GM23338 (cell line): ENCODE measurements around the gene EDAR. TPM values are rescaled to one million over a fixed set of nuclear protein-coding genes. Genes with fewer than 3 reads are reported as not detected.

Source experiments
- ATAC-seq: fragments of 200-7000 bp; cut with Tn5 transposase; 3 replicates; pipeline ENCODE4 v1.9.1; 2020
- DNase-seq: peaks from one replicate; pipeline ENCODE4 v3.0.0-alpha.2; 2015; ENCODE audit warnings: low spot score
- H2AFZ ChIP-seq: fragments of 200-600 bp; sonication (generic); 2 replicates; pipeline ENCODE4 v1.8.0; 2016; ENCODE audit warnings: antibody characterized with exemption, mild to moderate bottlenecking, moderate library complexity
- H3F3A ChIP-seq: fragments of 200-600 bp; sonication (generic); replicated peaks from 2 replicates; pipeline ENCODE4 v1.8.0; 2017; ENCODE audit warnings: antibody characterized with exemption, mixed run types, low read depth
- H3K27ac ChIP-seq: fragments of 200-600 bp; sonication (generic); 2 replicates; pipeline ENCODE4 v1.6.1; 2016; ENCODE audit warnings: low read depth
- H3K27me3 ChIP-seq: fragments of 200-600 bp; sonication (generic); 2 replicates; pipeline ENCODE4 v1.8.0; 2016; ENCODE audit warnings: mild to moderate bottlenecking, mixed run types, moderate library complexity; ENCODE audit not compliant: insufficient read depth
- H3K36me3 ChIP-seq: fragments of 200-600 bp; sonication (generic); 2 replicates; pipeline ENCODE4 v1.8.0; 2016; ENCODE audit warnings: mild to moderate bottlenecking; ENCODE audit not compliant: insufficient read depth
- H3K4me1 ChIP-seq: fragments of 200-600 bp; sonication (generic); 2 replicates; pipeline ENCODE4 v1.8.0; 2016; ENCODE audit warnings: mild to moderate bottlenecking, moderate library complexity; ENCODE audit not compliant: insufficient read depth
- H3K4me2 ChIP-seq: fragments of 200-600 bp; sonication (generic); 2 replicates; pipeline ENCODE4 v1.7.1; 2017; ENCODE audit warnings: mixed run types
- H3K4me3 ChIP-seq: fragments of 200-600 bp; sonication (generic); 2 replicates; pipeline ENCODE4 v1.6.1; 2016; ENCODE audit warnings: mixed run types
- H3K79me2 ChIP-seq: fragments of 200-600 bp; sonication (generic); replicated peaks from 2 replicates; pipeline ENCODE4 v1.8.0; 2017; ENCODE audit warnings: mild to moderate bottlenecking; ENCODE audit not compliant: insufficient read depth
- H3K9me2 ChIP-seq: fragments of 200-600 bp; sonication (generic); 2 replicates; pipeline ENCODE4 v1.8.0; 2017; ENCODE audit not compliant: insufficient read depth
- H4K20me1 ChIP-seq: fragments of 200-600 bp; sonication (generic); replicated peaks from 2 replicates; pipeline ENCODE4 v1.8.0; 2017; ENCODE audit warnings: mild to moderate bottlenecking; ENCODE audit not compliant: insufficient read depth
- H3K27ac Mint-ChIP-seq: 2 replicates; pipeline ENCODE4 v1.8.0; 2020; ENCODE audit warnings: inconsistent platforms, mild to moderate bottlenecking, moderate library complexity, mixed read lengths
- H3K27me3 Mint-ChIP-seq: 3 replicates; pipeline ENCODE4 v1.8.0; 2022; ENCODE audit warnings: low read depth, mild to moderate bottlenecking, moderate library complexity, mixed read lengths, inconsistent platforms; ENCODE audit not compliant: insufficient read depth, poor library complexity
- H3K36me3 Mint-ChIP-seq: 3 replicates; pipeline ENCODE4 v1.8.0; 2021; ENCODE audit warnings: low read depth, mild to moderate bottlenecking, inconsistent platforms, moderate library complexity, mixed read lengths
- H3K4me1 Mint-ChIP-seq: 3 replicates; pipeline ENCODE4 v1.8.0; 2020; ENCODE audit warnings: mild to moderate bottlenecking, inconsistent platforms, mixed read lengths
- H3K4me3 Mint-ChIP-seq: 3 replicates; pipeline ENCODE4 v1.8.0; 2021; ENCODE audit warnings: moderate library complexity, mild to moderate bottlenecking, inconsistent platforms, mixed read lengths
- H3K9me3 Mint-ChIP-seq: 3 replicates; pipeline ENCODE4 v1.8.0; 2020; ENCODE audit warnings: moderate library complexity, mild to moderate bottlenecking, inconsistent platforms, mixed read lengths
- CREB1 ChIP-seq: fragments of 250-450 bp; sonication (Bioruptor Pico); IDR thresholded peaks from 2 replicates; pipeline ENCODE4 v1.5.0; 2020; ENCODE audit warnings: low read depth, mild to moderate bottlenecking, moderate library complexity
- CTCF ChIP-seq, 2 experiments: fragments of 200-600 bp in 1 of 2; sonication (generic) in 1 of 2; conservative IDR thresholded peaks; 2 replicates each; pipeline versions ENCODE4 v1.5.1 to v1.6.1; 2016 to 2017; ENCODE audit warnings: antibody characterized with exemption in 2 of 2, low read depth in 2 of 2, mild to moderate bottlenecking in 2 of 2, moderate library complexity in 1 of 2
- ETS1 ChIP-seq: IDR thresholded peaks from 2 replicates; pipeline ENCODE4 v1.6.1; 2016; ENCODE audit warnings: antibody characterized with exemption
- EZH2 ChIP-seq: fragments of 200-600 bp; sonication (generic); IDR thresholded peaks from one replicate; pipeline ENCODE4 v1.8.0; 2017; ENCODE audit warnings: antibody characterized with exemption, mild to moderate bottlenecking, low read depth; ENCODE audit not compliant: unreplicated experiment
- ZNF114 ChIP-seq: fragments of 250-450 bp; sonication (Bioruptor Pico); IDR thresholded peaks from 2 replicates; pipeline ENCODE4 v1.5.0; 2020; ENCODE audit warnings: mild to moderate bottlenecking, moderate library complexity
- ZNF331 ChIP-seq: fragments of 250-450 bp; sonication (Bioruptor Pico); IDR thresholded peaks from 2 replicates; pipeline ENCODE4 v1.5.0; 2020; ENCODE audit warnings: low read depth, mild to moderate bottlenecking, moderate library complexity
- ZNF462 ChIP-seq: fragments of 250-450 bp; sonication (Bioruptor Pico); IDR thresholded peaks from 2 replicates; pipeline ENCODE4 v1.5.0; 2020; ENCODE audit warnings: mild to moderate bottlenecking, moderate library complexity
- polyA plus RNA-seq: library from polyadenylated mRNA; unstranded; fragments of >200 nt; fragmentation: Nextera tagmentation; extraction: Ambion mirVana; gene quantifications from 2 replicates; pipeline ENCODE4 v1.2.1, GENCODE V29; 2016
- total RNA-seq: library from RNA; depleted of rRNA; stranded (reverse); fragments of >200 nt; shearing (Covaris generic); gene quantifications from 2 replicates; pipeline ENCODE4 v1.2.3, GENCODE V29; 2014

Gene EDAR
- total and polyA plus RNA-seq, 2 experiments from 2014 or later = not detected

GRCh38 chr2:109018452-109018851 lies 29.4 kb upstream of the EDAR start (continued):
- TF ChIP-seq ZNF462 (CRISPR knock-in tag) (no peak), ETS1 (no peak), CREB1 (CRISPR knock-in tag) (no peak)

- no peaks in the 10 kb centered on the region for H3K9me2 ChIP-seq
- H3K27ac ChIP-seq = no peak overlapping the region
- peaks cover 17% of the 10 kb centered on the region for H3K4me1 Mint-ChIP-seq
- no peaks in the 10 kb centered on the region for H3K36me3 Mint-ChIP-seq
- no peaks in the 10 kb centered on the region for H3K36me3 ChIP-seq
- H3K27ac Mint-ChIP-seq = no peak overlapping the region
- H4K20me1 ChIP-seq = no peaks in the 10 kb centered on the region
- H3K4me3 Mint-ChIP-seq = no peak overlapping the region
- peaks cover 7% of the 10 kb centered on the region for H3K27me3 Mint-ChIP-seq
- no peaks in the 10 kb centered on the region for H3K27me3 ChIP-seq
- H3K9me3 Mint-ChIP-seq = no peaks in the 10 kb centered on the region
- H2AFZ ChIP-seq = no peak overlapping the region
- H3K4me2 ChIP-seq = no peak overlapping the region
- DNase-seq = no peak
- TF ChIP-seq CTCF (conservative IDR thresholded peaks at IDR 0.05; ENCODE audit: low read depth in 2 of 2) = no peak
- TF ChIP-seq EZH2 = no peak
- no peak for TF ChIP-seq ZNF331 (CRISPR knock-in tag)
- no peak for TF ChIP-seq ZNF114 (CRISPR knock-in tag)
- peaks cover 12% of the 10 kb centered on the region; the same call in 1 of the 2 replicates for H3K4me1 ChIP-seq
- no peaks in the 10 kb centered on the region for H3F3A ChIP-seq
- ATAC-seq = no peak
- no peak overlapping the region for H3K4me3 ChIP-seq
- no peaks in the 10 kb centered on the region for H3K79me2 ChIP-seq
Measured at GRCh38 chr2:109017017-109017416, 28.0 kb upstream of the EDAR start.
